Stimulated activated CD4-positive, alpha-beta T cell treated with anti-CD3 and anti-CD28 coated beads, Interleukin-4, amount 100 ng/mL, for 48 hours (primary cell): ENCODE data around the gene GPR142.

ENCODE experiments used
- DNase-seq, 2 donors: peaks; one replicate each; pipeline ENCODE4 v3.0.0-alpha.2; 2020; ENCODE audit warnings: low read depth in 2 of 2

The GPR142 gene, protein sequence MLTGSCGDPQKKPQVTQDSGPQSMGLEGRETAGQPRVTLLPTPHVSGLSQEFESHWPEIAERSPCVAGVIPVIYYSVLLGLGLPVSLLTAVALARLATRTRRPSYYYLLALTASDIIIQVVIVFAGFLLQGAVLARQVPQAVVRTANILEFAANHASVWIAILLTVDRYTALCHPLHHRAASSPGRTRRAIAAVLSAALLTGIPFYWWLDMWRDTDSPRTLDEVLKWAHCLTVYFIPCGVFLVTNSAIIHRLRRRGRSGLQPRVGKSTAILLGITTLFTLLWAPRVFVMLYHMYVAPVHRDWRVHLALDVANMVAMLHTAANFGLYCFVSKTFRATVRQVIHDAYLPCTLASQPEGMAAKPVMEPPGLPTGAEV

GRCh38 chr17:74367206-74367605 lies at the start of gene GPR142:
Gene GPR142, plus strand, starts transcription at chr17:74367506. Its CDS starts 2,035 bp downstream, at chr17:74369541.
- DNase-seq = no peak

DNA sequence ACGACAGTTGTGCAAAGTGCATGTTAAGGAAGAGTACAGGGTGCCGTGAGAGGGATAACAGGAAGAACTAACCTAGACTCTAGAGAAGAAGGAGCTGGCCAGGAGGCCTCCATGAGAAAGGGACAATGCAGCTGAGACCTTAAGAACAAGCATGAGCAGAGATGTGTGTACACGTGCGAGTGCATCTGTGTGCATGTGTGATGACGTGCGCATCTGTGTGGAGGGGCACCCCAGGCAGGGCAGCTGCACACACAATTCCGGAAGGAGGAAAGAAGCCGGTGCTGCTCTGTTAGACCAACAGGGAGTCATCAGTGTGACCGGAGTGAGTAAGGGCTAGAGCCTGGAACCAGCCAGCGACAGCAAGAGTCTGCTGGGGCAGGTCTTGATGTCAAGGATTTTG lies 48.9 kb upstream of the GPR142 start:
- DNase-seq = no peak

- no peak for DNase-seq
These were observed 42.8 kb upstream of the GPR142 start for GRCh38 chr17:74324521-74324920.

- DNase-seq = no peak
These were observed 41.9 kb upstream of the GPR142 start for GRCh38 chr17:74325376-74325742.

DNA sequence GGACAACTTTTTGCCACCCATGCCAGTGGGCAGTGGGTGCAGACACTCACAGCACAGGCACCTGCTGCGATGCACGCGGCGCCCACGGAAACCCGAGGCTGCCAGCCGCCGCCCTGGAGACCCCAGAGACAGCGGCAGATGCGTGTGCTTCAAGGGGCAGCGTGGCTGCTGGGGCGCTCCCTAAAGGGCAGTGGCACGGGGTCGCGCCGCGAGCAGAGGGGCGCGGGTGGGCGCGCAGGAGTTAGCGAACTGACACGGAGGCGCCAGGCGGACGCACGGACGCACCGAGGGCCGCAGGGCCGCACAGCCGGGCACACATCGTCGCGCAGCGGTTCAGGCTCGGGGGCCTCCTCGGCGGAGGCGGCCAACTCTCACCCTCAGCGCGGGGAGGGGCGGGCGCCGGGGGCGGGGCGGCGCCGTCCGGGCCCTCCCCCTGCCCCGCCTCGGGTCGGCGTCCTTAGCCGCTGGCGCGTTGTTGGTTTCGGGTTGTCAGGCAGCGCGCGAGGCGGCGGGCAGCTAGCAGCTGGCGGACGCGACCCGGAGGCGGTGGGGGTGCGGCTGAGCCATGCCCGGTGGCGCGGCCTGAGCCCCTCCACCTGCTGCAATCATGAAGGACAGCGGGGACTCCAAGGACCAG lies 41.4 kb upstream of the GPR142 start, which contains the start of gene KIF19:
TSS of gene KIF19 (plus strand) at position 484 of the 637 bp plus-strand sequence. CDS start at position 608, 124 bp downstream.
- DNase-seq = peak; percentile 38 to 42

GRCh38 chr17:74326506-74326905 lies 40.8 kb upstream of the GPR142 start:
- DNase-seq = no peak

- DNase-seq = no peak
These were observed 38.8 kb upstream of the GPR142 start for GRCh38 chr17:74328487-74328886.

- DNase-seq = no peak
These were observed 37.9 kb upstream of the GPR142 start for GRCh38 chr17:74329378-74329777.

GRCh38 chr17:74330446-74330845 lies 36.9 kb upstream of the GPR142 start:
- no peak for DNase-seq

DNA sequence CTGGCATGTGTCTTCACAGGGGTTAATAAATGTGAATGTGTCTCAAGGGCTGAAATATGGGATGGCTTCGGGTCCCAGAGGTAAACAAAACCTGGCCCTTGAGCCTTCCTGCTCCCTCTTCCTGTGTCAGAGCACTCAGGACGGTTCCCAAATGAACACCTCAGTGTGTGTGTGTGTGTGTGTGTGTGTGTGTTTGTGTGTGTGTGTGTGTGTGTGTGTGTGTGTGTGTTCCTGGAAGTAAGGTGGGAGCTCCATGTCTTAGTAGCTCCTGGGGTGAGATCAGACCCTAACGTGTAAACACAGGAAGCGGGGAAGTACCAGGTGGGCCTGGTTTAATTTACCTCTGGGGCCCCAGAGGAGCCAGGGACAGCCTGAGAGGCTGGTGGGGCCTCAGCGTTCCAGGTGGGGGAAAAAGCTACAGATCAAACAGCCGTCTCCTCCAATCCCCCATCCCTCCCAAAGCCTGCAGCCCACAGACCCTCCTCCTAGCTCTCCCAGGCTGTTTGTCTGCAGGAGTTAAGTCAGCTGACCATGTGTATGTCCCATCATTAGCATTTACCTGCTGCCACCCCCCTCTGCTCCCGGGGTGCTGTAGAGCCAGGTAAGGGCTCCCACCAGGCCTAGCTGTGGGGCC lies 35.2 kb upstream of the GPR142 start:
- DNase-seq = no peak

GRCh38 chr17:74332763-74333283 lies 34.5 kb upstream of the GPR142 start:
- DNase-seq = no peak

GRCh38 chr17:74334393-74335039 lies 32.8 kb upstream of the GPR142 start:
- no peak for DNase-seq

DNA sequence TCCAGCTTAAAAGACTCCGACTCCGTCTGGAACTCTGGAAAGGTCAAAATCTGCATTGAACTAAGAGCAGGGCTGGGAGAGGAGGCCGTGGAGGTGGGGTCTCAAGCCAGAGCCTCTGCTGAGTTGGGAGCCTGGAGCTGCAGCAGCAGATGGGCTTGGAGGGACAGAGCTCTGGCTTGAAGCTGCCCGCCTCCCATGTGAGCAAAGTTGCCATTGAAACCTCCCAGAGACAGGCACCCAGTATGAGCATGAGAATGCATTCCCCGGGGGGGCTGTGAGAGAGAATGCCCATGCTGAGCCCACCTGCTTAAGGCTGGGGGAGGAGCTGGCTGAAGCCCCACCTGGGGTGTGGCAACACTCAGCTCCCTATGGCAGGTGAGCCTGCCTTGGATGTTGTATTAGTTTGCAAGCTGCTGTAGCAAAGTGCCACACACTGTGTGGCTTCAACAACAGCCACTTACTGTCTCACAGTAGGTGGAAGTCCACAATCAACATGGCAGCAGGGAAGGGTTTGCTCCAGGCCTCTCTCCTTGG lies 31.7 kb upstream of the GPR142 start:
- DNase-seq = no peak

- no peak for DNase-seq
These were observed 31.0 kb upstream of the GPR142 start for GRCh38 chr17:74336307-74336706.

DNA sequence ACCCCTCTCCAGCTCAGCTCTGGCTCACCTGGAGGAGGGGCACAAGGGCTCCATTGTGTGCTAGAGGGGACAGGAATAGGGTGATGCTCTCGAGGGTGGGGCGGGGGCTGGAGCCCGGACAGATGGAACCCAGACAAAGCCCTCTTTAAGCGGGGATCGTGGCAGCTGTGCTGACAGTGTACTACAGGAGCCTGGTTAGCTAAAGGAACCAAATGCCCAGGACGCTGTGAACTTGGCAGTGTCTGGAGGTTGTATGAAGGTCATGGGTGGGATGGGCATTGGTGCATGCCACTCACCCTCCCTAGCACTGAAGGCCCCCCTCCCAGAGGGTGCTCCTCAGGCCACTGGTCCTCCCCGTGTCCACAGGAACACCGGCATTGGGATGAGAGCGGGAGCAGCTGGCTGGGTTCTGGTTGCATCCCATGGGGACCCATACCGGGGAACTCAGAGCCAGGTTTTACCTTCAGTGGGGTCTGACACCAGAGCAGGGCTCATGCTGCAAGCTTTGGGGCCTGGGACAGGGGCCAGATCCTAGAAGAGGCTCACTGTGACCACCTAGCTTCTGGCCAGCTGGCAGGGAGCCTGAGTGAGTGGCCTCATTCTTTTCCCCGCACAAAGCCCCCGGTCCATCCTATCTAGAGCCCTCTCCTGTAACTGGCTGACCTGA lies 29.3 kb upstream of the GPR142 start:
- no peak for DNase-seq

DNA sequence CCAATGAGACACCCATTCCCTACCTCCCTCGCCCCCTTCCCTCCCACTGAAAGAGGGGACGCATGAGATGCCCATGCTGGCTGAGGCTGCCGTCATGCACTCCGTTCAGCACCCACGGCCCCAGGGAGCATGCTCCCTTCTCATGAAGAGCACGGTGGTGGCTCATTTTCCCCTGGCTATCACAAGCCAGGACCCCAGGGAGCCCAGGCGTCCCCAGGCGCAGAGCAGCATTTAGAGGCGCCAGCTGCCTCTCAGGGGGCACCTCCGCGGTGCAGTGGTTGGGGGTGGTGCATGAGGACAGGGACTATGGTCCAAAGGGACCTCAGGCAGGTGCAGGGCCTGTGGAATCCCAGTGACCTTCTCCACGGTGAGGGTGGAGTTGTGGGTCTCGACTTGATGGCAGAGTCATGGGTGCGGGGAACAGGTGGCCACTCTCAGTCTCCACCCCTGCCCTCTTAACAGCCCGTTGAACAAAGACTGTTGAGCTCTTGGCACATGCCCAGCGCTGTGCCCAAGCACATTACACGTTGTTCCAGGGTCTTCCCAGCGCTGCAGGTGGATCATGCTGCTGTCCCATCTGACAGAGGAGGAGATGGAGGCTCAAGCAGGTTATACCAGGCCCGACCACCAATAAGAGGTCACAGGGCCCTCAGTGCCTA lies 27.6 kb upstream of the GPR142 start:
- DNase-seq = no peak

DNA sequence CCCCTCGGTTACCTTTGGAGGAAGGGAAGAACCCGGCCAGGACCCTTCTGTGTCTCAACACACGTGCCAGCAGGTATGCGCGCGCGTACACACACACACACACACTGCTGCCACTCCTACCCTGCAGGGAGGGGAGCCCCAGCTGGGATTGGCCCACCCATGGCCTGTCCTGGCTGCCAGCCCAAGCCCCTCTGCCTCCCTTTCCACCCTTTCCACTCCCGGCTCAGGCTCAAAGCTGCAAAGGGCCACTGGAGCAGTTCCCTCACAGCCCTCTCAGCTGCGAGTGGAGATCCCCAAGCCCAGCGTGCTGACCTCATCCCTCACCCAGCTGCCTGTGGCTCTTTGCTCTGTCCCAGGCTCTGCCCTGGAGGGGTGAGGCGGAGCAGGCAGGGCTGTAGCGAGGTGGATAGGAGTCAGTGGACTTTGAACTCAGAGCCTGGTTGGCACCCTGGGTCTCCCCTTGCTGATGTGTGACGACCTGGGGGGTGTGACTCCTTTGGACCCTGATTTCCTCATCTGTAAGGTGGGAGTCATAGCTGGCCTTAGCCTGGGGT lies 26.8 kb upstream of the GPR142 start:
- no peak for DNase-seq

DNA sequence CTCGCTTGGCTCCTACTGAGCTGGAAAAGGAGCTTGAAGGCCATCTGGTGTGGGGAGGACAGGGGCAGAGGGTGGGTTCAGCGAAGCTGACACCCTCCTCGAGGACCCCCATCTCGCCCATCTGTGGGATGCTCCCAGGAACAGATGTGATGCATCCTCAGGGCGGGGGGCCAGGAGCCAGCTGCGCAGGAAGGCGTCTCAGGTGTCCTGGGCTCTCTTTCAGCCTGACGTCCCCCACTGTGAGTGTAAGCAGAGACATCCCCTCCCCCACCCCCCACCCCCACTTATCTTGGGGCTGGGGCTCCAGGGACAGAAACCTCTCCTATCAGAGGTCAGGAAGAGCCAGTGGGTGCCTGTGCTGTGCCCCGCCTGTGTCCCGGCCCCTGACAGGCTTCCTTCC lies 25.1 kb upstream of the GPR142 start:
- no peak for DNase-seq

GRCh38 chr17:74343121-74343520 lies 24.2 kb upstream of the GPR142 start:
- no peak for DNase-seq

DNA sequence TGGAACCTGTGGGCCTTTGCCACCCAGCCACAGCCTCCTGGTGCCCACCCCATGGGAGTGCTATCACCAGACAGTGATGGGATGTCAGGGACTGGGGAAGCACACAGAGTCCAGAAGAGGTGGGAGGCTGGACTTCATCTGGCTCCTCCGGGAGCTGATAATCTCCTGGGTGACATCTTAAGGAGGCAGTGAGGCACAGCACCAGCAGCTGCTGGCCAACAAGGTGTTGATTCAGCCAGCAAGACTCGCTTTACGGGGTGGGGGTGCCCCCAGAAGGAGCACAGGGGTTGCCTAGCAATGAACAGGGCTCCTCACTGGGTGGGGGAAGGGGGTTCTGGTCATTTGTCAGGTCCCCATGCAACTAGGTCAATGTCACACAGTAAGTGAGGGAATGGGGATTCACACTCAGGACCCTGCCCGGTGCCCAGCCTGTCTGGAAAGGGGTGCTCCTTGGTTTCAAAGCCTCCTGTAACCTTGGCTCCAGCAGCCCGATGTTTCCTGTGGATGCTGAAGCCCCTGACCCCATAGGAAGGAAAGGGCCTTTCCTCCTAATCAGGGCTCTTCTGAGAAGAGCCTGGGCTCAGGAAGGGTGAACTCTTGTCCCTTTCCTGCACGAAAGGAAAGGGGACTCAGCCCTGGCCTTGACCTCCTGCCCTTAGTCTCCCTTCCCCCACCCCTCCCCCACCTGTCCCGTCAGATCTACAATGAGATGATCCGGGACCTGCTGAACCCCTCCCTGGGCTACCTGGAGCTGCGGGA lies 23.6 kb upstream of the GPR142 start:
- DNase-seq = no peak
